Astrocyte (in vitro differentiated cells and primary cell): Measurements from ENCODE around the gene PPP1R14B. TPM values are rescaled to one million over a fixed set of nuclear protein-coding genes. Genes with fewer than 3 reads are reported as not detected.

ENCODE experiments used
- DNase-seq: peaks from one replicate; pipeline ENCODE4 v3.0.0-alpha.2; 2010; ENCODE audit warnings: low read depth
- FAIRE-seq: peaks from 2 replicates; lab custom pipeline; 2011; peaks lifted over from hg19 to GRCh38; lab: Jason Lieb, UNC
- H2AFZ ChIP-seq: 2 replicates; pipeline ENCODE4 v1.6.0; 2012; ENCODE audit warnings: low read depth, low read length, inconsistent platforms
- H3K27ac ChIP-seq: 2 replicates; pipeline ENCODE4 v1.5.1; 2011; ENCODE audit warnings: low read depth, low read length, inconsistent platforms
- H3K27me3 ChIP-seq: 2 replicates; pipeline ENCODE4 v1.6.0; 2011; ENCODE audit warnings: low read length, inconsistent platforms; ENCODE audit not compliant: insufficient read depth
- H3K36me3 ChIP-seq: 2 replicates; pipeline ENCODE4 v1.5.1; 2011; ENCODE audit warnings: low read length, inconsistent platforms; ENCODE audit not compliant: insufficient read depth
- H3K4me1 ChIP-seq: 2 replicates; pipeline ENCODE4 v1.5.1; 2011; ENCODE audit warnings: low read length, inconsistent platforms; ENCODE audit not compliant: insufficient read depth
- H3K4me2 ChIP-seq: 2 replicates; pipeline ENCODE4 v1.6.0; 2012; ENCODE audit warnings: low read length, inconsistent platforms
- H3K4me3 ChIP-seq: 2 replicates; pipeline ENCODE4 v1.5.1; 2011; ENCODE audit warnings: low read depth, mild to moderate bottlenecking, low read length, inconsistent platforms; ENCODE audit not compliant: insufficient read depth
- H3K79me2 ChIP-seq: 2 replicates; pipeline ENCODE4 v1.6.0; 2012; ENCODE audit warnings: mild to moderate bottlenecking, low read length, inconsistent platforms; ENCODE audit not compliant: insufficient read depth
- H3K9ac ChIP-seq: 2 replicates; pipeline ENCODE4 v1.6.0; 2012; ENCODE audit warnings: mild to moderate bottlenecking, low read length, inconsistent platforms
- H3K9me3 ChIP-seq: 2 replicates; pipeline ENCODE4 v1.5.1; 2012; ENCODE audit warnings: low read depth, mild to moderate bottlenecking, low read length, inconsistent platforms; ENCODE audit not compliant: insufficient read depth
- H4K20me1 ChIP-seq: 2 replicates; pipeline ENCODE4 v1.6.0; 2012; ENCODE audit warnings: low read length, inconsistent platforms; ENCODE audit not compliant: insufficient read depth
- H3K27ac Mint-ChIP-seq: one replicate; pipeline ENCODE4 v1.8.0; 2021; ENCODE audit warnings: mild to moderate bottlenecking, mixed read lengths; ENCODE audit not compliant: unreplicated experiment
- H3K27me3 Mint-ChIP-seq: one replicate; pipeline ENCODE4 v1.8.0; 2021; ENCODE audit warnings: low read depth, mixed read lengths; ENCODE audit not compliant: unreplicated experiment
- H3K36me3 Mint-ChIP-seq: one replicate; pipeline ENCODE4 v1.8.0; 2021; ENCODE audit warnings: low read depth, mixed read lengths; ENCODE audit not compliant: unreplicated experiment
- H3K4me1 Mint-ChIP-seq: one replicate; pipeline ENCODE4 v1.8.0; 2021; ENCODE audit warnings: low read depth, mixed read lengths; ENCODE audit not compliant: unreplicated experiment
- H3K4me3 Mint-ChIP-seq: one replicate; pipeline ENCODE4 v1.8.0; 2021; ENCODE audit warnings: mild to moderate bottlenecking, moderate library complexity, mixed read lengths; ENCODE audit not compliant: unreplicated experiment
- H3K9me3 Mint-ChIP-seq: one replicate; pipeline ENCODE4 v1.8.0; 2021; ENCODE audit warnings: mild to moderate bottlenecking, mixed read lengths; ENCODE audit not compliant: unreplicated experiment
- CTCF ChIP-seq: IDR thresholded peaks from 2 replicates; pipeline ENCODE4 v1.5.1; 2011; ENCODE audit warnings: low read depth, mild to moderate bottlenecking, inconsistent platforms, low read length, moderate library complexity; ENCODE audit not compliant: insufficient read depth
- EZH2 ChIP-seq: IDR thresholded peaks from 2 replicates; pipeline ENCODE4 v1.6.1; 2012; ENCODE audit warnings: mild to moderate bottlenecking, low read length, inconsistent platforms; ENCODE audit not compliant: insufficient read depth
- total RNA-seq: library from RNA; stranded (reverse); gene quantifications from 2 replicates; pipeline ENCODE4 v1.2.1, GENCODE V29; 2021

PPP1R14B gene
- total RNA-seq, 1 donor from 2014 or later, result 370 TPM

DNA sequence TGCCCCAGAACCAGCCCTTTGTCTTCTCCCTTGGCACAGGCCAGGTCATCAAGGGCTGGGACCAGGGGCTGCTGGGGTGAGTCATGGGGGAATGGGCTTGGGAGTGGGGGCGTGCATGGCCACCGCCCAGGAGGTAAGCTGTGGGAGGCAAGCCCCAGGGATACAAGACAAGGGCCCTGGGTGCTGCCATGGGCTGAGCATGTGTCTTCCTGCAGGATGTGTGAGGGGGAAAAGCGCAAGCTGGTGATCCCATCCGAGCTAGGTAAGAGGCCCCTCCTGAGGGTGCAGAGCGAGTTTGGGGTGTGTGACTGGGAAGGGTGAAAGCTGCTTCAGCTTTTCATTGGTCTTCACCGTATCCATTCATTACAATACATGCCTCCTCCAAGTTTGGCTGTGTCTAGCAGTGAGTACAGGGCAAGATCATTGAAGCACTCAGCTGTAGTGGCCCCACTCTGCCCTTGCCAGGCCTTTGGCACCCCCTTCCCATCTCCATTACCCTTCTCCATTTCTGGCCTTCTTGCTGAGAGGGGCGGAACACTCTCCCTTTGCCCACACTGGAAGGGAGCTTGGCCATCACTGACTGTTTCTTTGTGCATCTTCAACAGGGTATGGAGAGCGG lies 3.4 kb downstream of the PPP1R14B start:
- peaks cover 10% of the 10 kb centered on the region for H3K36me3 ChIP-seq
- H3K4me3 Mint-ChIP-seq, result peak overlapping the region; percentile 77
- peak overlapping the region; percentile 88 for H3K9ac ChIP-seq
- peak overlapping the region; percentile 29 for H3K4me3 ChIP-seq
- H3K27me3 ChIP-seq, result no peaks in the 10 kb centered on the region
- no peaks in the 10 kb centered on the region for H3K9me3 Mint-ChIP-seq
- TF ChIP-seq EZH2, result no peak
- no peak for TF ChIP-seq CTCF
- no peaks in the 10 kb centered on the region for H3K9me3 ChIP-seq
- FAIRE-seq, result no peak
- no peak overlapping the region for H3K27ac ChIP-seq
- DNase-seq, result no peak
- H2AFZ ChIP-seq, result no peak overlapping the region
- H3K36me3 Mint-ChIP-seq, result peaks cover 9% of the 10 kb centered on the region
- peaks cover 21% of the 10 kb centered on the region for H3K4me1 Mint-ChIP-seq
- peaks cover 41% of the 10 kb centered on the region for H3K4me1 ChIP-seq
- peak overlapping the region; percentile 72 for H3K27ac Mint-ChIP-seq
- H3K79me2 ChIP-seq, result peaks cover 50% of the 10 kb centered on the region
- peaks cover 28% of the 10 kb centered on the region for H4K20me1 ChIP-seq
- no peaks in the 10 kb centered on the region for H3K27me3 Mint-ChIP-seq
- H3K4me2 ChIP-seq, result peak overlapping the region; percentile 99

DNA sequence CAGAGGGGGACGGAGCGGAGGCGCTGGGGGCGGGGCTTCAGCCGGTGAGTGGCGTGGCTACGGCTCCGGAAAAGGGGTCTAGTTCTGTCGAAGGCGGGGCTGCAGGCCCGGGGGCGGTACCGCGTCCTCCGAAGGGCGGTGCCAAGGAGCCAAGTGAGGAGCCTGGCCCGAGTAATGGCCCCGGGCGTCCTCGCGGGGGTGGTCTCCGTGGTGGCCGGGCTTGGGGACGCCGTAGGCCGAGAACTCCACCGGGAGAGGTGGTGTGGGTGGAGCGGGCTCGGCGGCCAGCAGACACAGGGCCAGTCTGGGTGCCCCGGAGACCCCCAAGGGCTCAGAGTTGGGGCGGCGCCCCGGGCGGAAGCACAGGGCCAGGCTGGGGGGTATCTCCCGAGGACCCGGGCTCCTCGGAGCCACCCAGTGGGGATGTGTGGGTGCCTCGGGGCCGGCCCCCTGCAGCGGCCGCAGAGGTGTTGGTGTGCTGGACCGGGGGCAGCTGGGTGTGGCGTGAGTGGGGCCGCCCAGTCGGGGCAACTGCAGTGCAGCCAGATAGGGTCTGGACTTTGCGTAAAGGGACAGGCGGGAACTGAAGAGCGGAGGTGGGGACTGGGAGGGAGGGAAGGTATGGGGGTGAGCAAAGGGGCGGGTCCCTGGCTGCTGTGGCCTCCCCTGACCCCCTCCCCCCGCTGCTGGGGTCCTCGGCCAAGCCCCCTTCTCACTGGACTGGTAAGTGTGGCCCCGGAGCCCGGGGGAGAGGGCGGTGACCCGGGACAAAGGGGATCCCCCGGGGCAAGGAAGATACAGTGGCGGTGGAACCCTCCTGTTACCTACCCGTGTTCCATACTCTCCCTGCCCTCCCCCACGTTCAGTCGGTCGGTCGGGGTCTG lies 5.0 kb downstream of the PPP1R14B start:
- H2AFZ ChIP-seq, result peak overlapping the region; percentile 18
- peaks cover 9% of the 10 kb centered on the region for H3K36me3 Mint-ChIP-seq

More for the DNA sequence above, 5.0 kb downstream of the PPP1R14B start:
- no peaks in the 10 kb centered on the region for H3K27me3 ChIP-seq
- H3K4me3 Mint-ChIP-seq, result peak overlapping the region; percentile 91
- FAIRE-seq (no peak), DNase-seq (peak; percentile 94)
- H3K4me3 ChIP-seq, result peak overlapping the region; percentile 84
- H3K4me1 ChIP-seq, result peaks cover 37% of the 10 kb centered on the region
- peak overlapping the region; percentile 73 for H3K27ac ChIP-seq
- H3K4me2 ChIP-seq, result peak overlapping the region; percentile 99
- TF ChIP-seq EZH2 (no peak), CTCF (no peak)
- H4K20me1 ChIP-seq, result peaks cover 28% of the 10 kb centered on the region
- H3K27me3 Mint-ChIP-seq, result no peaks in the 10 kb centered on the region
- peaks cover 14% of the 10 kb centered on the region for H3K36me3 ChIP-seq
- H3K4me1 Mint-ChIP-seq, result peaks cover 18% of the 10 kb centered on the region
- peaks cover 50% of the 10 kb centered on the region for H3K79me2 ChIP-seq
- no peaks in the 10 kb centered on the region for H3K9me3 ChIP-seq
- H3K27ac Mint-ChIP-seq, result peak overlapping the region; percentile 75
- no peaks in the 10 kb centered on the region for H3K9me3 Mint-ChIP-seq
- H3K9ac ChIP-seq, result peak overlapping the region; percentile 88
